ENCODE measurements around the gene CDH22. TPM values are rescaled to one million over a fixed set of nuclear protein-coding genes. Genes with fewer than 3 reads are reported as not detected.

Gene CDH22
- total and polyA plus RNA-seq, 10 of the 15 experiments (the other 5 are each of a cell fraction or from before 2014, with no cell fraction given) = not detected

DNA sequence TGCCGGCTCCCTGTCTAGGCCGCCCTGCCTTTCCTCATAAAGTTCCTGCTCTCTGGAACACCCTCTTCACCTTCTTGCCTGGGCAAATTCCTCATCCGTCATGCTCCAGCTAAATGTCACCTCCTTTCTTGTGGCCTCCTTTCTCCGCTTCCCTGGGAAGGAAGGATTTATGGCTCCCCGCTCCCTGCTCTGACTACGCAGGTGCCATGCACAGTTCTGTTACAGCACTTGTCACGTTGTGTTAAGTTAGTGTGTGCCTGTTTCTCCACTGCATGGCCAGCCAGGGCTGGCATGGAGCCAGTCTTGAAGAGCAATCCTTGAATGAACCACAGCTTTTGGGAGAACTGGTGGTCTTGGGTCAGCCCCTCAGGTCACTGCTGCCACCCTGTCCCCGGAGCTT, 128.4 kb downstream of the CDH22 start:
- no peaks in the 10 kb centered on the region for H3K79me2 ChIP-seq (ENCODE audit: control insufficient read depth, insufficient read depth, low read length)
- intact Hi-C loops (cut with micrococcal nuclease; ENCODE audit: unreplicated experiment) = no loop called here
- H3K36me3 ChIP-seq (ENCODE audit: control insufficient read depth in 2 of 2, insufficient read depth in 2 of 2, low read length in 1 of 2) = no peaks in the 10 kb centered on the region; a peak in 1 of 4 replicates
- ChIA-PET SMC1A (ENCODE audit: uncharacterized antibody, unreplicated experiment) (no interaction called here), CTCF (interaction anchor here (1.0 to 1.7 kb wide), 2 partner anchors 18 to 51 kb away, joined by 3 to 5 read pairs; no protein-coding TSS in a partner anchor), RAD21 (ENCODE audit: unreplicated experiment) (no interaction called here), POLR2A (no interaction called here)
- H2AFZ ChIP-seq (ENCODE audit: control insufficient read depth, low read depth, low read length) = no peak overlapping the region
- H4K20me1 ChIP-seq (ENCODE audit: control insufficient read depth, insufficient read depth) = no peaks in the 10 kb centered on the region; the same call in 1 of the 2 replicates
- H3K4me3 ChIP-seq = no peak overlapping the region
- DNase-seq (ENCODE audit: low read depth, low spot score) (no peak), ATAC-seq (no peak), FAIRE-seq (no peak)
- H3K27ac ChIP-seq (ENCODE audit: control insufficient read depth, insufficient read depth) = no peak overlapping the region
- in situ Hi-C loops (cut with MboI) = no loop called here
- H3K4me2 ChIP-seq (ENCODE audit: control insufficient read depth, insufficient read depth) = no peak overlapping the region
- BruUV-seq (replicated peaks) = no TSS peak
- peaks cover 1 to 9% of the 10 kb centered on the region in 2 experiments for H3K27me3 ChIP-seq (replicated peaks in 1 of 2; ENCODE audit: control insufficient read depth in 2 of 2, insufficient read depth in 2 of 2, low read length in 1 of 2)
- no peaks in the 10 kb centered on the region for H3K9me3 ChIP-seq (replicated peaks; ENCODE audit: control insufficient read depth, insufficient read depth, low read length)
- H3K9ac ChIP-seq (ENCODE audit: control insufficient read depth, insufficient read depth, low read length) = no peak overlapping the region
- TF ChIP-seq SMAD5 (IDR thresholded peaks at IDR 0.05; ENCODE audit: low read depth) = no peak
- TF ChIP-seq MYC (IDR thresholded peaks at IDR 0.05; ENCODE audit: insufficient read depth, insufficient read length, insufficient replicate concordance, low read length, severe bottlenecking) = no peak
- no peak for TF ChIP-seq SUZ12 (IDR thresholded peaks at IDR 0.05; ENCODE audit: unreplicated experiment)
- TF ChIP-seq, protein P1, sequence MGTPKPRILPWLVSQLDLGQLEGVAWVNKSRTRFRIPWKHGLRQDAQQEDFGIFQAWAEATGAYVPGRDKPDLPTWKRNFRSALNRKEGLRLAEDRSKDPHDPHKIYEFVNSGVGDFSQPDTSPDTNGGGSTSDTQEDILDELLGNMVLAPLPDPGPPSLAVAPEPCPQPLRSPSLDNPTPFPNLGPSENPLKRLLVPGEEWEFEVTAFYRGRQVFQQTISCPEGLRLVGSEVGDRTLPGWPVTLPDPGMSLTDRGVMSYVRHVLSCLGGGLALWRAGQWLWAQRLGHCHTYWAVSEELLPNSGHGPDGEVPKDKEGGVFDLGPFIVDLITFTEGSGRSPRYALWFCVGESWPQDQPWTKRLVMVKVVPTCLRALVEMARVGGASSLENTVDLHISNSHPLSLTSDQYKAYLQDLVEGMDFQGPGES (IDR thresholded peaks at IDR 0.05) = no peak
- no peak for TF ChIP-seq SMC3 (IDR thresholded peaks at IDR 0.05; ENCODE audit: borderline replicate concordance, low read length)
- no peak for TF ChIP-seq CBX3 (IDR thresholded peaks at IDR 0.05; ENCODE audit: borderline replicate concordance, low read depth)
- TF ChIP-seq, protein P2, sequence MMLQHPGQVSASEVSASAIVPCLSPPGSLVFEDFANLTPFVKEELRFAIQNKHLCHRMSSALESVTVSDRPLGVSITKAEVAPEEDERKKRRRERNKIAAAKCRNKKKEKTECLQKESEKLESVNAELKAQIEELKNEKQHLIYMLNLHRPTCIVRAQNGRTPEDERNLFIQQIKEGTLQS (IDR thresholded peaks at IDR 0.05; ENCODE audit: borderline replicate concordance, extremely low read depth, low read depth, low read length) = no peak
- no peak for TF ChIP-seq SIN3A (IDR thresholded peaks at IDR 0.05; ENCODE audit: low read depth, low read length)
- TF ChIP-seq SRF (IDR thresholded peaks at IDR 0.05; ENCODE audit: low read depth in 2 of 2, low read length in 2 of 2) = no peak
- TF ChIP-seq POLR2AphosphoS2 (IDR thresholded peaks at IDR 0.05; ENCODE audit: low read depth, low read length) = no peak
- TF ChIP-seq, protein P3, sequence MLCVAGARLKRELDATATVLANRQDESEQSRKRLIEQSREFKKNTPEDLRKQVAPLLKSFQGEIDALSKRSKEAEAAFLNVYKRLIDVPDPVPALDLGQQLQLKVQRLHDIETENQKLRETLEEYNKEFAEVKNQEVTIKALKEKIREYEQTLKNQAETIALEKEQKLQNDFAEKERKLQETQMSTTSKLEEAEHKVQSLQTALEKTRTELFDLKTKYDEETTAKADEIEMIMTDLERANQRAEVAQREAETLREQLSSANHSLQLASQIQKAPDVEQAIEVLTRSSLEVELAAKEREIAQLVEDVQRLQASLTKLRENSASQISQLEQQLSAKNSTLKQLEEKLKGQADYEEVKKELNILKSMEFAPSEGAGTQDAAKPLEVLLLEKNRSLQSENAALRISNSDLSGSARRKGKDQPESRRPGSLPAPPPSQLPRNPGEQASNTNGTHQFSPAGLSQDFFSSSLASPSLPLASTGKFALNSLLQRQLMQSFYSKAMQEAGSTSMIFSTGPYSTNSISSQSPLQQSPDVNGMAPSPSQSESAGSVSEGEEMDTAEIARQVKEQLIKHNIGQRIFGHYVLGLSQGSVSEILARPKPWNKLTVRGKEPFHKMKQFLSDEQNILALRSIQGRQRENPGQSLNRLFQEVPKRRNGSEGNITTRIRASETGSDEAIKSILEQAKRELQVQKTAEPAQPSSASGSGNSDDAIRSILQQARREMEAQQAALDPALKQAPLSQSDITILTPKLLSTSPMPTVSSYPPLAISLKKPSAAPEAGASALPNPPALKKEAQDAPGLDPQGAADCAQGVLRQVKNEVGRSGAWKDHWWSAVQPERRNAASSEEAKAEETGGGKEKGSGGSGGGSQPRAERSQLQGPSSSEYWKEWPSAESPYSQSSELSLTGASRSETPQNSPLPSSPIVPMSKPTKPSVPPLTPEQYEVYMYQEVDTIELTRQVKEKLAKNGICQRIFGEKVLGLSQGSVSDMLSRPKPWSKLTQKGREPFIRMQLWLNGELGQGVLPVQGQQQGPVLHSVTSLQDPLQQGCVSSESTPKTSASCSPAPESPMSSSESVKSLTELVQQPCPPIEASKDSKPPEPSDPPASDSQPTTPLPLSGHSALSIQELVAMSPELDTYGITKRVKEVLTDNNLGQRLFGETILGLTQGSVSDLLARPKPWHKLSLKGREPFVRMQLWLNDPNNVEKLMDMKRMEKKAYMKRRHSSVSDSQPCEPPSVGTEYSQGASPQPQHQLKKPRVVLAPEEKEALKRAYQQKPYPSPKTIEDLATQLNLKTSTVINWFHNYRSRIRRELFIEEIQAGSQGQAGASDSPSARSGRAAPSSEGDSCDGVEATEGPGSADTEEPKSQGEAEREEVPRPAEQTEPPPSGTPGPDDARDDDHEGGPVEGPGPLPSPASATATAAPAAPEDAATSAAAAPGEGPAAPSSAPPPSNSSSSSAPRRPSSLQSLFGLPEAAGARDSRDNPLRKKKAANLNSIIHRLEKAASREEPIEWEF (IDR thresholded peaks at IDR 0.05; ENCODE audit: insufficient replicate concordance, low read depth, low read length) = no peak
- no peak for TF ChIP-seq SP1 (IDR thresholded peaks at IDR 0.05; ENCODE audit: low read depth, low read length)
- TF ChIP-seq, protein P4, sequence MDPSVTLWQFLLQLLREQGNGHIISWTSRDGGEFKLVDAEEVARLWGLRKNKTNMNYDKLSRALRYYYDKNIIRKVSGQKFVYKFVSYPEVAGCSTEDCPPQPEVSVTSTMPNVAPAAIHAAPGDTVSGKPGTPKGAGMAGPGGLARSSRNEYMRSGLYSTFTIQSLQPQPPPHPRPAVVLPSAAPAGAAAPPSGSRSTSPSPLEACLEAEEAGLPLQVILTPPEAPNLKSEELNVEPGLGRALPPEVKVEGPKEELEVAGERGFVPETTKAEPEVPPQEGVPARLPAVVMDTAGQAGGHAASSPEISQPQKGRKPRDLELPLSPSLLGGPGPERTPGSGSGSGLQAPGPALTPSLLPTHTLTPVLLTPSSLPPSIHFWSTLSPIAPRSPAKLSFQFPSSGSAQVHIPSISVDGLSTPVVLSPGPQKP (IDR thresholded peaks at IDR 0.05; ENCODE audit: low read depth, low read length) = no peak
- no peak for TF ChIP-seq SMAD1 (IDR thresholded peaks at IDR 0.05; ENCODE audit: low read depth, partially characterized antibody)
- 26% methylated on average over 8 of the region's 8 CpGs for WGBS (ENCODE audit: insufficient coverage, insufficient replicate concordance, low lambda C conversion rate, missing lambda C conversion rate)
- H3K4me1 ChIP-seq (ENCODE audit: control insufficient read depth, insufficient read depth, low read length) = no peaks in the 10 kb centered on the region

All from GM12878 (cell line).